HG03558 (cell line): Measurements from ENCODE around the gene RCOR1.
"Not testable (repeated sequence)": the region's sequence is repeated elsewhere in the genome, so short reads cannot be mapped to it uniquely, and the experiment has no call there.

ENCODE experiments used
- ATAC-seq: cut with Tn5 transposase; IDR thresholded peaks from one replicate; pipeline ENCODE4 v1.9.1; 2021; ENCODE audit warnings: moderate number of reproducible peaks; ENCODE audit not compliant: unreplicated experiment; ENCODE audit errors: extremely low read depth

The RCOR1 gene

DNA sequence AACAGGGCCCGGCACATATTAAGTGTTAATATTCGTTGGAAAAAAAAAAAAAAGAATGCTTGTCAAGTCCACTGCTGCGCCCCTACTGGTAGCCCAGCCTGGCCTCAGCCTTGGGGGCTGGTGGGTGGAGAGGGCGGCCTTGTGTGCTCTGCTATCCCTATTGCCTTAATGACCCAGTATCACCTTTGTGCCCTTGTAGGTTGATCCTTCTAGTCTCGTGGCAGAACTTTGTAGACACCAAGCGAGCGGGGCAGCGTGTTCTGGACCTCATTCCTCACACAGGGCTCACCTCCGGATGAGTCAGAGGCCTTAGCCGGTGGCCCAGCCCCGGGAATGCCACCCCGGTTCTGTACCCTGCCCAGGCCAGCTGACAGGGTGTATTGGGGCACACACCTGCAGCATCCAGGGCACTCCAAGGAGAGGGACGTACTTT lies 1.8 kb upstream of the RCOR1 start:
- ATAC-seq, result no peak

DNA sequence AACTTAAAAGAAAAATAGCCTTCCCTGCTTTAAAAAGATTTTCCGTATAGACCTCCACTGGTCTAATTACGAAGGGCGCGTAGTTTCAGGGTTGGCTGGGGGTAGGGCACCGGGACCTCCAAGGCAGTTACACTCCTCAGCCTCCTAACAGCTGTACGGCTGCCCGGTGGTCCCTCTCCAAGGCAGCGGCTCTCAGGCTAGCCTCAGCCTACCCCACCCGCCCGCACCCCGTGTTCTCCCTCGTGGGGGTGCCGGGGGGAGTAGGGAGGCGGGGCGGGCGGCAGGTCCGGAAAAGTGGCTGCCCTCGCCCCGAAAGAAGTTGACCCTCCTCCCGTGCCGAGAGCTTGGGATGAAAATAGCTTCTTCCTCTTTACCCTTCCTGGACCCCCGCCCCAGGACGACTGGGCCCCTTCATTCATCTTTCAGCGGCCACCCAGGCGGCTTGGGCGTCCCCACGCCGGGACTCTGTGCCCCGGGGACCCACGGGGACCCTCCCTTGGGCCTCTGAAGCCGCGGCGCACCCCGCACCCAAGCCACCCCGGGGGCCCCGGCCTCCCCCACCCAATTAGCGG lies 991 bp upstream of the RCOR1 start:
- no peak for ATAC-seq

DNA sequence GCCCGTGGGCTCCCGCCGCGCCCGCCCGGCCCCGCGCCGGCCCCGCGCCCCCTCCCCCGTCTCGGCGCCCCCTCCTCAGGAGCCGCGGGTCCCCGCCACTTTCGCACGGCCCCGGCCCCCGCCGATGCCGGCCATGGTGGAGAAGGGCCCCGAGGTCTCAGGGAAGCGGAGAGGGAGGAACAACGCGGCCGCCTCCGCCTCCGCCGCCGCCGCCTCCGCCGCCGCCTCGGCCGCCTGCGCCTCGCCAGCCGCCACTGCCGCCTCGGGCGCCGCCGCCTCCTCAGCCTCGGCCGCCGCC lies 263 bp downstream of the RCOR1 start:
- no peak for ATAC-seq

DNA sequence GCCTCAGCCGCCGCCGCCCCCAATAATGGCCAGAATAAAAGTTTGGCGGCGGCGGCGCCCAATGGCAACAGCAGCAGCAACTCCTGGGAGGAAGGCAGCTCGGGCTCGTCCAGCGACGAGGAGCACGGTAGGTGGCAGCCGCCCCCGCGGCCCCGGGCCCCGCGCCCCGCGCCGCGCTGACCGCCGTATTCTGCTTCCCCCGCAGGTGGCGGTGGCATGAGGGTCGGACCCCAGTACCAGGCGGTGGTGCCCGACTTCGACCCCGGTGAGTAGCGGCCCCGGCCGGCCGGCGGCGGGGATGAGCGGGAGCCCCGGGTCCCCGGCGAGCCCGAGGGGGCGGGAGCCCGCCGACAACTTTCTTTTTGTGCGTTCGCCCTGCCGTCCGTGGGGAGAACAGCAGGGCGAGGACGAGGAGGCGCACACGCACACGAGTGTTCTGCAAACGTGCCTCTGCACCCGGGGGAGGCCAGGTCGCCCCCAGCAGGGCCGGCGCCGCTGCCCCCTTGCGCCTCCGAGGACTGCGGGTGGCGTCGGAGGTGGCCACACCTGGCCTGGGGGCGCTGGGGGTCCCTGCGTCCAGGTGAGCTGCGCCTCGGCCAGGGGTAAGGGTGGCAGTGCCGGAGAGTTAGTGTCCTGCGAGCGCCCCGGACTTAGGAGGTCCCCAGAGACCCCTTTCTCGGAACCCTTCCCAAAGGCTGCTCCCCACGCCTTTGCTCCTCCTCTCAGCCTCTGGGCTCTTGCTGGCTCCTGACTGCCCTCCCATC lies 794 bp downstream of the RCOR1 start:
- ATAC-seq, result no peak

DNA sequence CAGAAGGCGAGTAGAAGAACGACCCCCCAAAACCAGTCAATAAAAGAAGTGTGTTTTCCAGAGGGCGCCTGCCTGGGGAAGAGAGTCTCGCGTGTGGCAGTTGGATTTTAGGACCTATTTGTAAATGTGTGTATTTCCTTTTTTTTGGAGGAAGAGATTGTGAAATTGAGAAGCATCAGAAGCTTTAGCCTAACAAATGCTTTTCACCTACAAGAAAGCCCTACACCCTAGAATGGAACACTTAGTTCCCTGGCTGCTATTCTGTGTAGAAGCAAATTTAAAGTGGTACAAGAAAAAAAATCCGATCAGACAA lies 1.3 kb downstream of the RCOR1 start:
- ATAC-seq, result no peak

DNA sequence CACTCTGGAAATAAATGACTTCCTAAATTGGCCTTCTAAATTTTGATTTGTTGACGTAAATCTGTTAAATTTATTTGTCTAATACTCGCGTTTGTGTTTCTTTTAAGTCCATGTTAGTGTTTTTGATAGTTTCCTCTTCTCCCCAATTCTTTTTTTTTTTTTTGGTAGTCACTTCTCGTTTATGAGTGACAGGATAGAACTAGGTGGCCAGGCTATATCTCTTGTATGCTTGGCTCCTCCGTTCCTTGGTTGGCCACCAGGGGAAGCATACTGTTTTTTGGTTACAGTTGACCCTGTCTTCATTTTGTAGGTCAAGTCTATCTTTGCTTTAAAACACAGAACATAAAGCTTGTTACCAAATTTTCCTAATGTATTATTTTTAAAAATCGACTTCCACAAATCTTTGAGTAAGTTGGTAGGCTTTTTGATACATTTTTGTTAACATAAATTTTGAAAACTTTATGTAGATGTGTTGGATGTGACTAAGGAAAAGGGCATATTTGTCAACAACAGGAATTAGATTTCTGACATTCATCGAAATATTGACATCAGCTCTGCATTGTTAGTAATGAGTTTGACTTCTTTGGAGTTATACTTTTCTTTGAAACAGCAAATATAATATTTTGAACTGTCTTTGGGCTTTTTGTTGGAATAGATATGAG lies 2.2 kb downstream of the RCOR1 start:
- no peak for ATAC-seq

DNA sequence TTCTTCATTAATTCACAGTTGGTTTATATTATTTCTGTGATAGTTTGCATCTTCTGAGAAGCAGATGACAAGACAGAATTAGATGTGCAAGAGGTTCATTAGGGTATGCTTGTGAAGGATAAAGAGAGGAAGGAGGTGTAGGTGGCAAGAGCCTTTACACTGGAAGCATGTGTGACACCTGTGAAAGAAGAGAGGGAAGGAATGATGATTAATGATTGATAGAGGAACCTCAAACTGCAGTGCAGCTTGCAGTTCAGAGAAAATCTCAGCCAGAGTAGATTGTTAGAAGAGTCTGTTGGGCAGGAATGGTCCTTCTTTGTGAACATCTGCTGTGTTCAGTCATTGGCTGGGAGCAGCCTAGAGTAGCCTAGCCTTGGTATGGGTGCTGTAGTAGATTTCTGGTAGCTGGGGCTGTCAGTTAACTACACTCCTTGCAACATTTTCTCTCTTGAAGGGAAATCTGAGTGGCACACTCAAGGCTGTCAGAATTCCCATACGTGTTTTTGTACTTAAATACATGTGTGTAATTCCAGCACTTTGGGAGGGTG lies 9.0 kb downstream of the RCOR1 start:
- no peak for ATAC-seq

DNA sequence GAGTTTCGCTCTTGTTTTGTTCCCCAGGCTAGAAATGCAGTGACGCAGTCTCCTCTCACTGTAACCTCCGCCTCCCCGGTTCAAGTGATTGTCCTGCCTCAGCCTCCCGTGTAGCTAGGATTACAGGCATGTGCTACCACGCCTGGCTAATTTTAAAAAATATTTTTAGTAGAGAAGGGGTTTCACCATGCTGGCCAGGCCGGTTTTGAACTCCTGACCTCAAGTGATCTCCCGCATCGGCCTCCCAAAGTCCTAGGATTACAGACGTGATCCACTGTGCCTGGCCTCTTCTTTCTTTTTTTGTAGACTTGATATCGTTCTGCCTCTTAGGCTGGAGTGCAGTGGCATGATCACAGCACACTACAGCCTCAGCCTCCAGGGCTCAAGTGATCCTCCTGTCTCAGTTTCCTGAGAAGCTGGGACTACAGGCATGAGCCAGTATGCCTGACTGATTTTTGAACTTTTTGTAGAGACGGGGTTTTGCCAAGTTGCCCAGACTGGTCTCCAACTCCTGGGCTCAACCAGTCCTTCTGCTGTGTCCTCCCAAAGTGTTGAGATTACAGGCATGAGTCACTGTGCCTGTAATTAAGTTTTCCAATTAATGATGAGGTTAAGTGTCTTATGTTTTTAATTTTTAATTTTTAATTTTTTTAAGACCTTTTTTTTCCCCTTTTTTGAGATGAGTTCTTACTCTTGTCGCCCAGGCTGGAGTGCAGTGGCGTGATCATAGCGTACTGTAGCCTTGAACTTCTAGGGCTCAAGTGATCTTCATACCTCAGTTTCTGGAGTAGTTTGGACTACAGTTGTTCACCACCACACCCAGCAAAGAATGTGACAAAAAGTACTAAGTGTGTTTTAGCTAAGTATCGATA lies 10.2 kb downstream of the RCOR1 start:
- no peak for ATAC-seq

DNA sequence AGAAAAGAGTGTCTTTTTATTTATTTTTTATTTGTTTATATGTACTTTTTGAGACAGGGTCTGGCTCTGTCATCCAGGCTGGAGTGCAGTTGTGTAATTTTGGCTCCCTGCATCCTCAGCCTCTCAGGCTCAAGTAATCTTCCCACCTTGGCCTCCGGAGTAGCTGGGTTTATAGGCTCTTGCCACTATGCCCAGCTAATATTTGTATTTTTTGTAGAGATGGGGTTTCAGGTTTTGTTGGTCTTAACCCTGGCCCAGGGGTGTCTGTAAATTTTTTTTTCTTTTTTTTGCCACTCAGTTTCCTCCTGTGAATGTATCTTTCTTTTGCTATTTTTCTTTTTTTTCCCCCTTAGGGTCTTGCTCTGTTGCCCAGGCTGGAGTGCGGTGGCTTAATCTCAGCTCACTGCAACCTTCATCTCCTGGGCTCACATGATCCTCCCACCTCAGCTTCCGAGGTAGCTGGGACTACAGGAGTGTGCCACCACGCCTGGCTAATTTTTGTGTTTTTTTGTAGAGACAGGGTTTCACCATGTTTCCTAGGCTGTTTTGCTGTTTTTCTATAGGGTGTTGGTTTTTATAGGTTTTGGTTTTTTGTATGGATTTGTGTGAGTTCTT lies 11.0 kb downstream of the RCOR1 start:
- no peak for ATAC-seq

DNA sequence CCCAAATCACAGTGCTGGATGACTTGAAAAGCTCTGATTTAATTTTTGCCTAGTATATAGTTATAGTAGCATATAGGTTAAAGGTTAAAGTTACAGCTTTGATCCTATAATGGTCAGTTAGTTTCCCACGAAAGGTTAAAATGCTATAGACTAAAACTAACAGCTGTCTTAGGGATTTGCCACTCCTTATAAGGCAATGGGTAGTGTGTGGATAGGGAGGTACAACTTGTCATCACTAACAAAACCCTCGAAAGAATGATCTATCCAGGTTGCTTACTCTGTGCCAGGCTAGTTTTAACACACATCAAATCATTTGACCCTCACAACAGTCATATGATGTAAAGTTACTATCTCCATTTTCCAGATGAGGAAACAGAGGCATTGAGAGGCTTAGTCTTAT lies 11.7 kb downstream of the RCOR1 start:
- no peak for ATAC-seq

DNA sequence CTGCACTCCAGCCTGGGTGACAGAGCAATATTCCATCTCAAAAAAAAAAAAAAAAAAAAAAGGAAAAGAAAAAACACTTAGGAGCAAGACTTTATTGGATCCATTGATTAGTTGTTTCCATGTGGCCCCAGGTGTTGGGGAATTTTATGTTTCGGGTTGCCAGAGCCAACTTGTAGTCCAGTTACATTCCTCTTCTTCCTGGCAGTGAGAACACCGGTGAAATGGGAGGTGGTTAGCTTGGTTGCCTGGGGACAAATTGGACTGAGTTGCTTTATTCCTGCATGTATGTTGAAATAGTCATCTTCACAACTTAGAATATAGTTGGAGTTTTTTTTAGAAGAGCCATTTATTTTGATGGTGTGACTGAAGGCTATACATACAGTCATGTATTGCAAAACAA lies 12.6 kb downstream of the RCOR1 start:
- ATAC-seq, result no peak

DNA sequence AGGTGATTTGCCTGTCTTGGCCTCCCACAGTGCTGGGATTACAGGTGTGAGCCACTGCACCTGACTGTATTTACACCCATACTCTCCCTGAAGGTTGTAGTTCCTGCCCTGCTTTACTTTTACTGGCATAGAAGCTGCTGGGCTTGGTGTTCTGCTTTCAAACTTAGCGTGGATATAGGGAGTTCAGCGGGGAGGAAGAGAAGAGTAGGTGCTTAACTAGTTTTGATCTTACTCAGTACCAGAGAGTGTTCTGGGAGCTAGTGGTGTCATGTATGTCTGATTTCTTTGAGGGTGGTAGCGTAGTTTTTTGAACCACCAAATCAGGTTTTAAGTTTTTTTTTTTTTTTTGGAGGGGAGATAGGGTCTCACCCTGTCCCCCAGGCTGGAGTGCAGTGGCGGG lies 13.8 kb downstream of the RCOR1 start:
- ATAC-seq, result no peak

DNA sequence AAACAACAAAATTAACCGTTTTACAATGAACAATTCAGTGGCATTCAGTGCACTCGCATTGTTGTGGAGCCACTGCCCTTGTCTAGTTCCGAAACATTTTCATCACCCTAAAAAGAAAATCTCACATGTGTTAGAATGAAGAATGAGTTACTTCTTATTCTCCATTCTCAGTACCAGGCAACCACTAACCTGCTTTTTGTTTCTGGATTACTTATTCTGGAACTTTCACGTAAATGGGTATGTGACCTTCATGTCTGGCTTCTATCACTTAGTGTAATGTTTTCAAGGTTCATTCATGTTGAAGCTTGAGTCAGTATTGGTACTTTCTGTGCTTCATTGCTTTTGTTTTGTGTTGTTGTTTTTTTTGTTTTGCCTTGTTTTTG lies 15.6 kb downstream of the RCOR1 start:
- no peak for ATAC-seq

DNA sequence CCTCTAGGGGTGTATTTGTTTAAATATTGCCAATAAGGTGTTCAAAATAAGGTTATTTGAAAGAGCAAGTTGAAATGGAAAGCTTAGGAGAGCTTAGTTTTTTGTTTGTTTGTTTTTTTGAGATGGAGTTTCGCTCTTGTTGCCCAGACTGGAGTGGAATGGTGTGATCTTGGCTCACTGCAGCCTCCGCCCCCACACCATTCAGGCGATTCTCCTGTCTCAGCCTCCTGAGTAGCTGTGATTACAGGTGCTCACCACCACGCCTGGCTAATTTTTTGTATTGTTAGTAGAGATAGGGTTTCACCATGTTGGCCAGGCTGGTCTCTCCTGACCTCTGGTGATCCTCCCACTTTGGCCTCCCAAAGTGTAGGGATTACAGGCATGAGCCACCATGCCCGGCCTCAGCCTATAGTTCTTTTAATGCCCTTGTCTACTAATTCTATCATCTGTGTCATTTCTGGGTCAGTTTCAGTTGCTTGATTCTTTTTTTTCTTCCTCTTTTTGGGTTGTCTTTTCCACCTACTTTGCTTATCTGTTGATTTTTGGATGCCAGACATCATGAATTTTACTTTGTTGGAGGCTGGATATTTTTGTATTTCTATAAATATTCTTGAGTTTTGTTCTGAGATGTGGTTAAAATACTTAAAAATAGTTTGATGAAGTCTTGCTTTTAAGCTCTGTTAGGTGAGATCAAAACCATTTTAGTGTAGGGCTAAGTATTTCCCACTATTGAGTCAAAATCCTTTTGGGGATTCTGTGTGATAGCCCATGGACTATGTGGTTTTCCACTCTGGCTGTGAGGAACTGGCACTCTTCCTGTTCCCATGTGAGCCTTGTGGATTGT lies 18.7 kb downstream of the RCOR1 start:
- ATAC-seq, result no peak

DNA sequence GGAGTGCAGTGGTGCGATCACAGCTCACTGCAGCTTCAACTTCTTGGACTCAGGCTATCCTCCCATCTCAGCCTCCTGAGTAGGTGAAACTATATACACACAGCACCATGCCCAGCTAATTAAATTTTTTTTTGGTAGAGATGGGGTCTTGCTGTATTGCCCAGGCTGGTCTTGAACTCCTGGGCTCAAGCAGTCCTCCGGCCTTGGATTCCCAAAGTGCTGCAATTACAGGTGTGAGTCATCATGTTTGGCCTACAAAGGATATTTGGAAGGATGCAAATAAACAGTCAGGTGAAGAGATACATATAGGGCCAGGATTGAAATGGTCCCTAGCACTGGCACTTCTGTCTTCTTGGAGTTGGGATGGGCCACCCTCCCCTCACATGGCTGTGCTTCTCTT lies 23.9 kb downstream of the RCOR1 start:
- ATAC-seq, result no peak

DNA sequence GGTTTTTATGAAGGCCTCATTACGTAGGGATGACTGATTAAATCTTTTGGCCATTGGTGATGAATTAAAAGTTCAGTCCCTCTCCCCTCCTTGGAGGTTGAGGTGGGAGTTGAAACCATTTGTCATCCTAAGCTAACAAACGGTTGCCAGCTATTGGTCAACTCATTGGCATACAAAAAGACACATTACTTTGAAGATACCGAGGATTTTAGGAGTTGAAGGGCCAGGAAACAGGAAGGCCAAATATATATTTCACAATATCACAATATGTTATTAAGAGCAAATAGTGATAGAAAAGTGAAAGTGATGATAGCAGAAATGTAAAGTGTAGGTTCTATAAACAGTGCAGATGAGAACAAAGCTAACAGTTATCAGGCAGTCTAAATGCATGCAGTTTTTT lies 24.4 kb downstream of the RCOR1 start:
- ATAC-seq, result no peak

DNA sequence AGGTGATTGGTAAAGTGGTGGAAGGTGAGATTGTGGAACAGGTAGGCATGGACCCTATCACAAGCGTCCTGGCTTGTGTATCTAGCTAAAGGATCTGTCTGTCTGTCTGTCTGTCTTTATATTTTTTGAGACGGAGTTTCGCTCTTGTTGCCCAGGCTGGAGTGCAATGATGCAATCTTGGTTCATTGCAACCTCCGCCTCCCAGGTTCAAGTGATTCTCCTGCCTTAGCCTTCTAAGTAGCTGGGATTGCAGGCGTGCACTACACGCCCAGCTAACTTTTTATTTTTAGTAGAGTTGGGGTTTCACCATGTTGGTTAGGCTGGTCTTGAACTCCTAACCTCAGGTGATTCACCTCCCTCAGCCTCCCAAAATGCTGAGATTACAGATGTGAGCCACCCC lies 26.6 kb downstream of the RCOR1 start:
- not testable (repeated sequence) for ATAC-seq

DNA sequence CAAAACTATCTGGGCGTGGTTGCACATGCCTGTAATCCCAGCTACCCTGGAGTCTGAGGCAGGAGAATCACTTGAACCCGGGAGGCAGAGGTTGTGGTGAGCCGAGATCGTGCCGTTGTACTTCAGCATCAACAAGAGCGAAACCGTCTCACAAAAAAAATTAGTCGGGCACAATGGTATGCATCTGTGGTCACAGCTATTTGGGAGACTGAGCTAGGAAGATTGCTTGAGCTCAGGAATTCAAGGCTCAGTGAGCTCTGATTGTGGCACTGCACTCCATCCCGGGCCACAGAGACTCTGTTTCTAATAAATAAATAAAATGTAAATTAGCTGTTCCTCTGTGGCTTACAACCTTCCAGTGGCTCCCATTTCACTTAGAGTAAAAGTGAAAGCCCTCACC lies 28.0 kb downstream of the RCOR1 start:
- no peak for ATAC-seq

DNA sequence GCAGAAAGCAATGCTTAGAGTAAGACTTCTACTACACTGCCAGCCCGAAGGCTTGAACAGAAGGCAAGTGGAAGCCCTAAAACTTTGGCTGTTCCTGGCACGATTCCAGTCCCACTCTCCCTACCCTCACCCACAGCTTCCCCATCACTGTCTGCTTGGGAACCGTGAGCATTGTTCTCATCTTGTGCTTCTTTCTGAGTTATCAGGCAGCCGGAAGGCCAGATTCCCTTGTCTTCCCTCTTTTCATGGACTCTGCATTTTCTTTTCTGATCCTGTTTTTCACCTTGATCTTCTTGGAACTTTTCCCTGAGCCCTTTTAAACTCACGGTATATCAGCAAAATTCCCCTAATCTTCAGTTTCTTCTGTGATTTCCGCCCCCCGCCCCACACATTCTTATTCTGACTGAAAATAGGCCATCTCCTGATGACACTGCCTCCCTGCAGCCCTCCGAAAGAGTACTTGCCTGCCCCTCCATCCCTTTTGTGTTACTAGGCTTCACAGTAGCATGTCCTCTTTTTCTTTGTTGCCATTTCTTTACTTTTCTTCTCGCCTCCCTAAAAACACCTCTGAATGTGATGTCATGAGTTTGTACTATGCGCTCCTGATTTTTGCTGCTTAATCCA lies 29.9 kb downstream of the RCOR1 start:
- ATAC-seq, result no peak
